Sigmoid colon (tissue), 7 donors: ENCODE measurements around the gene FOXRED1. TPM values are rescaled to one million over a fixed set of nuclear protein-coding genes. Genes with fewer than 3 reads are reported as not detected.

Source experiments
- DNase-seq: peaks from one replicate; pipeline ENCODE4 v3.0.0-alpha.2; 2019
- H3K27ac ChIP-seq, 4 donors: fragments of 200-600 bp; sonication (generic); one replicate each; pipeline ENCODE4 v1.5.1; 2016 to 2019; ENCODE audit warnings: mild to moderate bottlenecking in 1 of 4
- H3K27me3 ChIP-seq, 3 donors: fragments of 200-600 bp; sonication (generic); one replicate each; pipeline ENCODE4 v1.5.1; 2019; ENCODE audit warnings: mild to moderate bottlenecking in 1 of 3
- H3K36me3 ChIP-seq, 4 donors: fragments of 200-600 bp; sonication (generic); one replicate each; pipeline ENCODE4 v1.5.1; 2016 to 2019
- H3K4me1 ChIP-seq, 4 donors: fragments of 200-600 bp; sonication (generic); one replicate each; pipeline ENCODE4 v1.5.1; 2017 to 2019
- H3K4me3 ChIP-seq, 4 donors: fragments of 200-600 bp; sonication (generic); one replicate each; pipeline ENCODE4 v1.5.1; 2017 to 2019; ENCODE audit warnings: mild to moderate bottlenecking in 2 of 4, moderate library complexity in 1 of 4
- H3K9me3 ChIP-seq, 4 donors: fragments of 200-600 bp in 3 of 4; sonication (generic) in 3 of 4; one replicate each; pipeline versions ENCODE4 v1.5.1 to v1.6.1; 2013 to 2019
- EP300 ChIP-seq, 4 donors: sonication (generic); formaldehyde crosslinking; IDR thresholded peaks; one replicate each; pipeline ENCODE4 v1.6.1; 2017; ENCODE audit warnings: antibody characterized with exemption in 4 of 4
- POLR2A ChIP-seq, 2 donors: fragments of 450-650 bp; IDR thresholded peaks; one replicate each; pipeline ENCODE4 v1.6.1; 2016; ENCODE audit warnings: antibody characterized with exemption in 2 of 2, mild to moderate bottlenecking in 2 of 2, moderate library complexity in 2 of 2
- POLR2AphosphoS5 ChIP-seq, 4 donors: sonication (generic); formaldehyde crosslinking; IDR thresholded peaks; one replicate each; pipeline ENCODE4 v1.6.1; 2017; ENCODE audit warnings: antibody characterized with exemption in 4 of 4
- WGBS, 2 donors: extraction: QIAGEN DNeasy Blood & Tissue Kit; methylation state at CpG; one replicate each; pipeline ENCODE4 v1.1.7; 2013; 5-methylcytosine and 5-hydroxymethylcytosine counted together
- intact Hi-C: fragments of 100-400 bp; cut with DNase I; formaldehyde crosslinking; loops from one replicate; pipeline ENCODE4 v1.15.1; 2023
- polyA plus RNA-seq, 3 donors: library from polyadenylated mRNA; stranded (reverse); fragments of 200-250 nt; gene quantifications; one replicate each; pipeline ENCODE4 v1.2.3, GENCODE V29; 2013
- total RNA-seq, 4 donors: library from RNA; depleted of rRNA; stranded (reverse); fragments of >200 nt; gene quantifications; one replicate each; pipeline ENCODE4 v1.1.0, GENCODE V29; 2016
- TF ChIP-seq, protein P1 (sequence below), 4 experiments: fragments of 450-650 bp in 3 of 4; fragments of 200-600 bp in 1 of 4; IDR thresholded peaks; one replicate each; pipeline ENCODE4 v1.5.1; 2016 to 2019; ENCODE audit warnings: antibody characterized with exemption in 4 of 4, mild to moderate bottlenecking in 3 of 4, moderate library complexity in 2 of 4
- donor health status: healthy with polysubstance abuse.
- donor health status: Bipolar disorder and iron deficiency.
- donor health status: healthy.

Gene FOXRED1
- total and polyA plus RNA-seq, 7 donors = 10.8 to 46.0 (median 16.0) TPM

DNA sequence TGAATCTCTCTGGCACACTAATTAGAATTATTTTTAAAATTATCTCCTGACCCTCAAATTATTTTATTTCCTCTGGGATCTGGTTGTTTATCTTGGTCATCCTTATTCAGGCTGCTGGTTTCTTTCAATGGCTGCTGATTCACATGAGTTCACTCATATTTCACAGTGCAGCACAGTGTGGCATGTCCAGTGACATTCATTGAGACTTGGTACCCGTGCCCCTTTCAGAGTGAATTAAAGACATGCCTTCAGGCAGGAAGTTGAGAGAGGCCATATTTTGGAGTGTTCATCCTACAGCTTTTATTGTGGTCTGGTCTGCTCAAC, 48.4 kb downstream of the FOXRED1 start:
- WGBS, 2 donors = 24 to 77% methylated on average over 1 of the region's 1 CpG
- Histone ChIP-seq H3K27ac (peak overlapping the region; percentile 80 to 87 (median 84)), H3K27me3 (no peaks in the 10 kb centered on the region), H3K36me3 (peaks cover 0 to 6% (median 0%) of the 10 kb centered on the region in 4 donors), H3K9me3 (no peaks in the 10 kb centered on the region), H3K4me1 (peaks cover 0 to 28% (median 26%) of the 10 kb centered on the region in 4 donors), H3K4me3 (peak overlapping the region in 1 of 4 donors; percentile 24)
- DNase-seq = no peak
- TF ChIP-seq POLR2A (IDR thresholded peaks at IDR 0.05) (no peak), EP300 (IDR thresholded peaks at IDR 0.05) (no peak), POLR2AphosphoS5 (IDR thresholded peaks at IDR 0.05) (no peak)
- TF ChIP-seq, protein P1, sequence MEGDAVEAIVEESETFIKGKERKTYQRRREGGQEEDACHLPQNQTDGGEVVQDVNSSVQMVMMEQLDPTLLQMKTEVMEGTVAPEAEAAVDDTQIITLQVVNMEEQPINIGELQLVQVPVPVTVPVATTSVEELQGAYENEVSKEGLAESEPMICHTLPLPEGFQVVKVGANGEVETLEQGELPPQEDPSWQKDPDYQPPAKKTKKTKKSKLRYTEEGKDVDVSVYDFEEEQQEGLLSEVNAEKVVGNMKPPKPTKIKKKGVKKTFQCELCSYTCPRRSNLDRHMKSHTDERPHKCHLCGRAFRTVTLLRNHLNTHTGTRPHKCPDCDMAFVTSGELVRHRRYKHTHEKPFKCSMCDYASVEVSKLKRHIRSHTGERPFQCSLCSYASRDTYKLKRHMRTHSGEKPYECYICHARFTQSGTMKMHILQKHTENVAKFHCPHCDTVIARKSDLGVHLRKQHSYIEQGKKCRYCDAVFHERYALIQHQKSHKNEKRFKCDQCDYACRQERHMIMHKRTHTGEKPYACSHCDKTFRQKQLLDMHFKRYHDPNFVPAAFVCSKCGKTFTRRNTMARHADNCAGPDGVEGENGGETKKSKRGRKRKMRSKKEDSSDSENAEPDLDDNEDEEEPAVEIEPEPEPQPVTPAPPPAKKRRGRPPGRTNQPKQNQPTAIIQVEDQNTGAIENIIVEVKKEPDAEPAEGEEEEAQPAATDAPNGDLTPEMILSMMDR (IDR thresholded peaks at IDR 0.05) = no peak
- intact Hi-C loops = no loop called here

DNA sequence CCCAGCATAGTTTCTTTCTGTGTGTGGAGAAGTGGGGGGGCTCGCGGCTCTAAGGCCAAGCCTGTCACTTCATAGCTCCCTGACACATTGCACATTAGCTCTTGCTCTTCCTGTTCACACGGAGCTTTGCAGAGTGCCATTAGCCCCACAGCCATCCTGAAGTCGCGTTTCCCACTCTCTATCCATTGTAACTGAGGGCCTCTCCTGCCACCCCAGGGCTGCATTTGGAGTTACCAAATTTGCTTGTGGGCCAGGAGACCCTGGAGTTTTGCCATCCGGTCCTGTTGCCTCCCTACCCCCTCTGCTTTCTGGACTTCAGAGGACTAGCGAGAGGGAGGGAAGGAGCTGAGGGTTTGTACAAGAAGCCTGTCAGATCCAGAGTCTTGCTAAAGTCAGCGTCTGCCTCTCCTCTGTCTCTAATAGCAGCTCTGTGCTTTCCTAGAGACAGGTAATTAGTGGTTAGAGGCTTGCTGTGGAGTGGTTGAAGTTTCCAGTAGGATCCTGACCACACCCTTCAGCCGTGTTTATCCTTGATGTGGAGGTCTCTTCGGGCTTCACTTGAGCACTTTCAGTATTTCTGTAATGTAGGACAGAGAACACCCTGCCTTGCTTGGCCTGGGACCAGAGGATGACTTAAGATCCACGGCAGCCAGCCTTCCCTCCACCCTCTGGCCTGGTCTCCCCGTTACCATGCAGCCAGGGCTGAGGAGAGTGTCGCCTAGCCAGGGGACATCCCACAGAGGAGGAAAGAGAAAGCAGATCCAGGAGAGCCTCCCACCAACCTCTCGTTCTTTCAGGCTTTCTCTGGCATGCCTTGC, 49.0 kb downstream of the FOXRED1 start:
- peaks cover 0 to 6% (median 0%) of the 10 kb centered on the region in 4 donors for H3K36me3 ChIP-seq
- no peaks in the 10 kb centered on the region for H3K27me3 ChIP-seq
- H3K27ac ChIP-seq = peak overlapping the region; percentile 80 to 87 (median 84)
- peaks cover 0 to 28% (median 26%) of the 10 kb centered on the region in 4 donors for H3K4me1 ChIP-seq
- TF ChIP-seq POLR2AphosphoS5 (IDR thresholded peaks at IDR 0.05) (peak in 2 of 4 donors; percentile 24 to 26), EP300 (IDR thresholded peaks at IDR 0.05) (no peak), POLR2A (IDR thresholded peaks at IDR 0.05) (no peak)
- no peaks in the 10 kb centered on the region for H3K9me3 ChIP-seq
- peak overlapping the region in 3 of 4 donors; percentile 20 to 25 (median 24) for H3K4me3 ChIP-seq
- WGBS, 2 donors = 47 to 64% methylated on average over 14 of the region's 14 CpGs
- peak; percentile 93 for DNase-seq
- intact Hi-C loops = no loop called here

DNA sequence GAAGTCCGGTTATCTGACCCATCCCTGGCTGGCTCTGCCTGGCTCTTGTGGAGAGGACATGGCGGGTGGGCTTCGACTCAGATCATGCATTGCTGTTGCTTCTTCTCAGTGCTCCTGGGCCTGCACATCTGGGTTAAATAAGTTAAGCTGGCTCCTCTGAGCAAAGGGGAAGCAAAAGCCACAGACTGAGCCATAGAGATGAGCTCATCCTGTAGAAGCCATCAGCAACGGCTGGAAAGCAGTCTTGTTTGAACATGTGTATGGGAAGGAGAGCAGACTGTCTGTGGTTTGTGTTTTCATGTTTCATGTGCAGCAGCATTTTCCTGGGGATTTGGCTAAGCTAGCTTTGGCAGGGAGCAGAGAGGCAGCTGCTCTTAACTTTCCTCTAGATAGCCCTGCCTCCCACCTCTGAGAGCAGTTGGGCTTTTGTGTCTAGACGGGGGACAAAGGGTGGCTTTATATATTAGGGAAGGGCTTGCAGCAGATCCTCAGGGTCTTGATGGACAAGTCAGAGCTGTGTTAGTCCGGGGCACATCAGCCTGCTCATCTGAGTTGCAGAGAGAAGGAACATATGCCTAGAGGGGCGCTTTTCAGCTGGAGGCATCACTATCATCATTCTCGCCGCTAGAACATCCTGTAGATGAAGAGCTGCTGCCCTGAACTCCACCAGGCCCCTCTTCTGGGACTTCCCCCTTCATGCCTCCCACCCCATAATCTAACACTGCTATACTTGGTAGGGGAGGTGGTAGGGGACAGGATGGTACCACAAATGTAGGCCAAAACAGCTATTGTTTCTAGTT, 49.8 kb downstream of the FOXRED1 start:
- WGBS, 2 donors = 46 to 80% methylated on average over 9 of the region's 9 CpGs
- Histone ChIP-seq H3K36me3 (peaks cover 0 to 5% (median 0%) of the 10 kb centered on the region in 4 donors), H3K4me1 (peaks cover 0 to 28% (median 26%) of the 10 kb centered on the region in 4 donors), H3K27me3 (no peaks in the 10 kb centered on the region), H3K9me3 (no peaks in the 10 kb centered on the region), H3K27ac (peak overlapping the region; percentile 80 to 87 (median 84)), H3K4me3 (peak overlapping the region in 3 of 4 donors; percentile 20 to 25 (median 24))
- intact Hi-C loops = no loop called here
- TF ChIP-seq, protein P1 (IDR thresholded peaks at IDR 0.05) = no peak
- TF ChIP-seq POLR2A (IDR thresholded peaks at IDR 0.05) (no peak), EP300 (IDR thresholded peaks at IDR 0.05) (no peak), POLR2AphosphoS5 (IDR thresholded peaks at IDR 0.05) (peak in 1 of 4 donors; percentile 20)
- DNase-seq = peak; percentile 80

DNA sequence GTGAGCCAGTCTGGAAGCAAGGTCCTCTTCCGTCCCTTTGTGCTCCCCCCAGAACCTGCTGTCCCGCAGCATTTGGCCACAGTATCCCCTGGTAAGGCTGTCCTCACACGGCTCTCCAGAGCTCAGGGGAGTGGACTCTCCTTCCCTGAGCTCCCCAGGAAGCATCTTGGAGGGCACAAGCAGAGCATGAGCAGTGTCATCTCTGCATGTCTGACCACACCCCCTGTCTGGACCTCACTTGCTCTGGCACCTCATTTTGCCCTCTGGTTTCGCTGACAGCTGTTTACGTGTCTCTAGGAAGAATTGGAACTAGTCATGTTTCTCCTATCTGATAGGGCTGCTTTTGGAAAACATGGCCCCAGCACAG, 50.4 kb downstream of the FOXRED1 start:
- intact Hi-C loops = no loop called here
- DNase-seq = peak; percentile 29
- no peaks in the 10 kb centered on the region for H3K27me3 ChIP-seq
- H3K36me3 ChIP-seq = peaks cover 0 to 5% (median 0%) of the 10 kb centered on the region in 4 donors
- H3K9me3 ChIP-seq = no peaks in the 10 kb centered on the region
- no peak overlapping the region for H3K4me3 ChIP-seq
- H3K4me1 ChIP-seq = peaks cover 0 to 28% (median 26%) of the 10 kb centered on the region in 4 donors
- H3K27ac ChIP-seq = peak overlapping the region; percentile 80 to 87 (median 84)
- no peak for TF ChIP-seq POLR2AphosphoS5 (IDR thresholded peaks at IDR 0.05)
- TF ChIP-seq, protein P1 (IDR thresholded peaks at IDR 0.05) = no peak
- no peak for TF ChIP-seq POLR2A (IDR thresholded peaks at IDR 0.05)
- no peak for TF ChIP-seq EP300 (IDR thresholded peaks at IDR 0.05)
- WGBS, 2 donors = 77 to 86% methylated on average over 5 of the region's 5 CpGs

DNA sequence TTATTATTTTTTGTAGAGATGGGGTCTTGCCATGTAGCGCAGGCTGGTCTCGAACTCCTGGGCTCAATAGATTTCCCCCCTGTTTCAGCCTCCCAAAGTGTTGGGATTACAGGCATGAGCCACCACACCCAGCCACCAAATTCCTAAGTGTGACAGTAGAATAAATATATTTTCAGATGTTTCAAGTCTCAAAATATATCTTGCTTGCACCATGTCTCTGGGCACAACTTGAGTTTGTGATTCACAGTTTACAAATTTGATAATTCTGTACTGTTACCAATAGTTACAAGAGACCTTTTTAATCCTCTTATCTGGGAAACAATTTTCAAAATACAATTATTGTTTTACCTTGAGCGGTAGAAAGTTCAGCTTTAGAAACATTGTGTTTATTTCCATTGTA, 54.0 kb downstream of the FOXRED1 start:
- H3K36me3 ChIP-seq = peaks cover 0 to 5% (median 0%) of the 10 kb centered on the region in 4 donors
- no peak for DNase-seq
- no peak overlapping the region for H3K4me3 ChIP-seq
- H3K27me3 ChIP-seq = no peaks in the 10 kb centered on the region
- TF ChIP-seq EP300 (IDR thresholded peaks at IDR 0.05) (no peak), POLR2A (IDR thresholded peaks at IDR 0.05) (no peak), POLR2AphosphoS5 (IDR thresholded peaks at IDR 0.05) (no peak)
- TF ChIP-seq, protein P1 (IDR thresholded peaks at IDR 0.05) = no peak
- no peaks in the 10 kb centered on the region for H3K9me3 ChIP-seq
- peaks cover 0 to 18% (median 16%) of the 10 kb centered on the region in 4 donors for H3K4me1 ChIP-seq
- intact Hi-C loops = no loop called here
- 97 to 98% methylated on average over 3 of the region's 3 CpGs for WGBS, 2 donors
- no peak overlapping the region for H3K27ac ChIP-seq
